B cell (primary cell): ENCODE results near the gene CDH1. TPM values are rescaled to one million over a fixed set of nuclear protein-coding genes. Genes with fewer than 3 reads are reported as not detected.

Experiments
- ATAC-seq: fragments of 200-7000 bp; cut with Tn5 transposase; one replicate; pipeline ENCODE4 v1.10.0; 2021; ENCODE audit warnings: low read depth, mild to moderate bottlenecking, moderate number of reproducible peaks, moderate library complexity
- CTCF ChIA-PET: fragments of 350-600 bp; sonication (Branson Sonifier 250); formaldehyde crosslinking; loops from one replicate; lab custom pipeline; 2021; ENCODE audit warnings: antibody characterized with exemption, inconsistent platforms; lab: Charles Lee
- POLR2A ChIA-PET: fragments of 350-600 bp; sonication (Branson Sonifier 250); formaldehyde crosslinking; loops from one replicate; lab custom pipeline; 2021; ENCODE audit warnings: antibody characterized with exemption; lab: Charles Lee
- DNase-seq: peaks from one replicate; pipeline ENCODE4 v3.0.0; 2013
- H2AFZ ChIP-seq: 2 replicates; pipeline ENCODE4 v1.6.1; 2012; ENCODE audit warnings: mild to moderate bottlenecking, low read depth, low read length; ENCODE audit not compliant: insufficient read depth, poor library complexity, severe bottlenecking
- H3K27ac ChIP-seq, 2 donors: 1 replicate in 1 of 2; 2 replicates in 1 of 2; pipeline ENCODE4 v1.5.1; 2012 to 2013; ENCODE audit warnings: low read length in 2 of 2, mild to moderate bottlenecking in 2 of 2, moderate library complexity in 1 of 2
- H3K27me3 ChIP-seq, 4 experiments: fragments of 200-600 bp in 1 of 4; sonication (generic) in 1 of 4; replicated peaks in 1 of 4; 1 replicate in 2 of 4; 2 replicates in 2 of 4; pipeline versions ENCODE4 v1.6.1 to v1.7.0; 2013 to 2016; ENCODE audit warnings: low read length in 3 of 4, mild to moderate bottlenecking in 2 of 4, mixed read lengths in 1 of 4, moderate library complexity in 1 of 4; ENCODE audit not compliant: insufficient read depth in 4 of 4, control insufficient read depth in 3 of 4; ENCODE audit errors: control extremely low read depth in 1 of 4
- H3K36me3 ChIP-seq, 2 experiments: replicated peaks in 1 of 2; 1 replicate in 1 of 2; 2 replicates in 1 of 2; pipeline versions ENCODE4 v1.6.1 to v1.7.1; 2013; ENCODE audit warnings: low read length in 1 of 2; ENCODE audit not compliant: insufficient read depth in 2 of 2, control insufficient read depth in 1 of 2; ENCODE audit errors: control extremely low read depth in 1 of 2, extremely low read depth in 1 of 2
- H3K4me1 ChIP-seq, 2 donors: fragments of 200-600 bp in 1 of 2; sonication (generic) in 1 of 2; 1 replicate in 1 of 2; 2 replicates in 1 of 2; pipeline versions ENCODE4 v1.5.1 to v1.6.1; 2013 to 2017; ENCODE audit warnings: low read length in 2 of 2; ENCODE audit not compliant: control insufficient read depth in 2 of 2, insufficient read depth in 2 of 2
- H3K4me2 ChIP-seq: replicated peaks from 2 replicates; pipeline ENCODE3; 2012; ENCODE audit warnings: mild to moderate bottlenecking, low read depth, low read length; ENCODE audit not compliant: poor library complexity, severe bottlenecking
- H3K4me3 ChIP-seq, 5 experiments: fragments of 200-600 bp in 1 of 5; sonication (generic) in 1 of 5; 1 replicate in 3 of 5; 2 replicates in 2 of 5; pipeline versions ENCODE4 v1.5.1 to v1.7.0; 2011 to 2016; ENCODE audit warnings: low read length in 4 of 5, mild to moderate bottlenecking in 4 of 5, low read depth in 2 of 5, control low read depth in 1 of 5, moderate library complexity in 1 of 5; ENCODE audit not compliant: insufficient read depth in 1 of 5; ENCODE audit errors: control extremely low read depth in 1 of 5, extremely low read depth in 1 of 5
- H3K79me2 ChIP-seq: fragments of 200-600 bp; sonication (generic); one replicate; pipeline ENCODE4 v1.6.0; 2016; ENCODE audit warnings: low read length; ENCODE audit not compliant: control insufficient read depth, insufficient read depth
- H3K9ac ChIP-seq: fragments of 200-600 bp; sonication (generic); 2 replicates; pipeline ENCODE4 v1.6.1; 2017; ENCODE audit warnings: mild to moderate bottlenecking, low read length, moderate library complexity
- H3K9me3 ChIP-seq, 3 donors: one replicate each; pipeline versions ENCODE4 v1.6.1 to v1.7.1; 2013; ENCODE audit warnings: low read length in 2 of 3; ENCODE audit not compliant: control insufficient read depth in 2 of 3, insufficient read depth in 1 of 3; ENCODE audit errors: control extremely low read depth in 1 of 3
- H4K20me1 ChIP-seq: 2 replicates; pipeline ENCODE4 v1.6.0; 2012; ENCODE audit warnings: mild to moderate bottlenecking, low read length; ENCODE audit not compliant: insufficient read depth, control insufficient read depth, poor library complexity, severe bottlenecking
- H3K27ac Mint-ChIP-seq: one replicate; pipeline ENCODE4 v1.8.0; 2021; ENCODE audit warnings: mixed read lengths
- H3K27me3 Mint-ChIP-seq: one replicate; pipeline ENCODE4 v1.8.0; 2021; ENCODE audit warnings: mixed read lengths
- H3K4me1 Mint-ChIP-seq: one replicate; pipeline ENCODE4 v1.8.0; 2021; ENCODE audit warnings: mixed read lengths
- H3K4me3 Mint-ChIP-seq: one replicate; pipeline ENCODE4 v1.8.0; 2021; ENCODE audit warnings: mixed read lengths
- H3K9me3 Mint-ChIP-seq: one replicate; pipeline ENCODE4 v1.8.0; 2022; ENCODE audit warnings: mixed read lengths; ENCODE audit not compliant: insufficient read depth
- CTCF ChIP-seq: fragments of 200-600 bp; IDR thresholded peaks from one replicate; pipeline ENCODE4 v1.8.0; 2022; ENCODE audit warnings: antibody characterized with exemption, mild to moderate bottlenecking
- EZH2 ChIP-seq: IDR thresholded peaks from 2 replicates; pipeline ENCODE4 v1.6.1; 2012; ENCODE audit warnings: borderline replicate concordance, low read depth, mild to moderate bottlenecking, moderate library complexity, low read length; ENCODE audit not compliant: insufficient read depth, poor library complexity, severe bottlenecking
- WGBS: methylation state at CpG from one replicate; pipeline ENCODE4 v1.1.5; 2013; ENCODE audit warnings: missing lambda C conversion rate; ENCODE audit not compliant: insufficient coverage; 5-methylcytosine and 5-hydroxymethylcytosine counted together
- intact Hi-C: fragments of 100-400 bp; cut with micrococcal nuclease; formaldehyde crosslinking; loops from one replicate; pipeline ENCODE4 v1.10.0; 2022
- polyA plus RNA-seq: library from polyadenylated mRNA; depleted of rRNA; stranded (reverse); fragments of >200 nt; gene quantifications from 2 replicates; pipeline ENCODE4 v1.2.3, GENCODE V29; 2012
- total RNA-seq, 2 donors: library from RNA; stranded (reverse); fragments of 120-200 nt in 1 of 2; gene quantifications; 1 replicate in 1 of 2; 2 replicates in 1 of 2; pipeline versions ENCODE4 v1.2.3 to v1.2.4, GENCODE V29; 2013 to 2022

The CDH1 gene
- total and polyA plus RNA-seq, 2 donors (not counting 1 experiment from before 2014, with no cell fraction given): 2.0 TPM; not detected in 1

GRCh38 chr16:68869492-68870088, 132.5 kb downstream of the CDH1 start:
- no peaks in the 10 kb centered on the region for H3K27me3 Mint-ChIP-seq
- intact Hi-C loops: no loop called here
- ATAC-seq: no peak

More at GRCh38 chr16:68869492-68870088, 132.5 kb downstream of the CDH1 start:
- Histone ChIP-seq H3K27ac (no peak overlapping the region), H3K79me2 (no peaks in the 10 kb centered on the region), H2AFZ (no peak overlapping the region), H3K4me3 (no peak overlapping the region), H4K20me1 (no peaks in the 10 kb centered on the region), H3K4me2 (no peak overlapping the region), H3K9me3 (no peaks in the 10 kb centered on the region), H3K4me1 (peaks cover 0 to 5% of the 10 kb centered on the region in 2 donors), H3K36me3 (peaks cover 2 to 15% of the 10 kb centered on the region in 2 experiments), H3K27me3 (no peaks in the 10 kb centered on the region), H3K9ac (no peak overlapping the region)
- no peak overlapping the region for H3K27ac Mint-ChIP-seq
- POLR2A ChIA-PET: no interaction called here
- WGBS: 94% methylated on average over 4 of the region's 4 CpGs
- no peak for DNase-seq
- H3K4me1 Mint-ChIP-seq: peaks cover 6% of the 10 kb centered on the region
- H3K9me3 Mint-ChIP-seq: no peaks in the 10 kb centered on the region
- CTCF ChIA-PET: no interaction called here
- TF ChIP-seq CTCF (no peak), EZH2 (no peak)
- no peak overlapping the region for H3K4me3 Mint-ChIP-seq
